Measurements from ENCODE around the gene FMNL2.

DNA sequence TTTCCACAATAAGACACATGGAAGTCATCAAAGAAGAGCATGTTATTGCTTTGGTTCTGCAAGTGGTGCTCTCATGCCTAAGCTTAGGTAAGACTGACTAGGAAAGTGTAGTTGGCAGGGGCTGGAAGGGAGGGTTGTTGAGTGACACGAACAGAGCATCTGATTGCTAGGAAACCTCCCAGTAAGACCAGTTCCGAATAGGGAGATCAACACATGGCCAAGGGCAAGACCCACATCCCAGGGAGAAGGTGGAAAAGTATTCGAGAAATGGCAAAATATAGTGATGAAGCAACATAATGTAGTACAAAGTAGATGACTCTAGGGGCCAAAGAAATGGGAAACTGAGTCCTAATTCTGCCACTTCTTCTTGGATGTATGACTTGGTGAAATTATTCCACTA lies 33.8 kb upstream of the FMNL2 start:
- TF ChIP-seq, protein P1, sequence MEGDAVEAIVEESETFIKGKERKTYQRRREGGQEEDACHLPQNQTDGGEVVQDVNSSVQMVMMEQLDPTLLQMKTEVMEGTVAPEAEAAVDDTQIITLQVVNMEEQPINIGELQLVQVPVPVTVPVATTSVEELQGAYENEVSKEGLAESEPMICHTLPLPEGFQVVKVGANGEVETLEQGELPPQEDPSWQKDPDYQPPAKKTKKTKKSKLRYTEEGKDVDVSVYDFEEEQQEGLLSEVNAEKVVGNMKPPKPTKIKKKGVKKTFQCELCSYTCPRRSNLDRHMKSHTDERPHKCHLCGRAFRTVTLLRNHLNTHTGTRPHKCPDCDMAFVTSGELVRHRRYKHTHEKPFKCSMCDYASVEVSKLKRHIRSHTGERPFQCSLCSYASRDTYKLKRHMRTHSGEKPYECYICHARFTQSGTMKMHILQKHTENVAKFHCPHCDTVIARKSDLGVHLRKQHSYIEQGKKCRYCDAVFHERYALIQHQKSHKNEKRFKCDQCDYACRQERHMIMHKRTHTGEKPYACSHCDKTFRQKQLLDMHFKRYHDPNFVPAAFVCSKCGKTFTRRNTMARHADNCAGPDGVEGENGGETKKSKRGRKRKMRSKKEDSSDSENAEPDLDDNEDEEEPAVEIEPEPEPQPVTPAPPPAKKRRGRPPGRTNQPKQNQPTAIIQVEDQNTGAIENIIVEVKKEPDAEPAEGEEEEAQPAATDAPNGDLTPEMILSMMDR (IDR thresholded peaks at IDR 0.05; ENCODE audit: low read length) = no peak
- no peak for TF ChIP-seq EZH2 (optimal IDR thresholded peaks at IDR 0.05; ENCODE audit: low read depth, low read length)

Measured in MM.1S (cell line).